ENCODE data around the gene OR1I1.

DNA sequence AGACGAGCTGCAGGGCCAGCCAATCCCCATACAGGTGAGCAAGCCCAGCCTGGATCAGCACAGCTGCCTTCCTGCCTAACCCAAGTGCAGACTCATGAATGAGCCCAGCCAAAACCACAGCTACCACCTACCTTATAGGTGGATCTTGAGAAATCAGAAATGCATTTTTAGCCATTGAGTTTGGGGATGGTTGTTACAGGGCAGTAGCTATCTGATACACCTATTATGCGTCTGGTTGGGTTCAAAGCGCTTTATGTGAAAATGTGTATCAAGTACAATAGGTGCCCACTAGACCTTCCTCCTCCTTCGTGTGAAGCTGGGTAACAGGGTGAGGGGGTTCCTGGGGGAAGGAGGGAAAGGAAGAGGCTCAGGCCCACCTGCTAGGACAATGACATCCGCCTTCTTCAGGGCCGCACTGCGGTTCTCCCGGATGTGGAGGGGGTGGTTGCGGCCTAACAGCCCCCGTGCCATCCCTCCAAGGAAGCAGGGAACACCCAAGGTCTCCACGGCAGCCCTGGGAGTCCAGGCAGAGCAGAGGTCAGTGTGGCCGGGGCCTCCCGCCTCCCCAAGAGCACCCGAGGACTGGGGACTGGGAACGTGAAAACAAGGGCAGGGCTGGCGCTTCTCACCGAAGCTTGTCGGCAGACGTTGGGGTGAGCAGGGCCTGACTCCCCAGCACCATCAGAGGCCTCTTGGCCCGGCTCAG, 36.9 kb downstream of the OR1I1 start:
- TF ChIP-seq MXI1 (conservative IDR thresholded peaks at IDR 0.05; ENCODE audit: poor library complexity, severe bottlenecking) (no peak), SMC3 (conservative IDR thresholded peaks at IDR 0.05; ENCODE audit: poor library complexity) (no peak), EZH2 (IDR thresholded peaks at IDR 0.05; ENCODE audit: borderline replicate concordance, insufficient read depth, low read length, poor library complexity, severe bottlenecking) (no peak), RAD21 (conservative IDR thresholded peaks at IDR 0.05) (no peak), POLR2AphosphoS5 (IDR thresholded peaks at IDR 0.05) (no peak), TAF1 (IDR thresholded peaks at IDR 0.05; ENCODE audit: low read depth) (no peak), EP300 (conservative IDR thresholded peaks at IDR 0.05; ENCODE audit: poor library complexity, severe bottlenecking) (no peak)
- TF ChIP-seq, protein P1, sequence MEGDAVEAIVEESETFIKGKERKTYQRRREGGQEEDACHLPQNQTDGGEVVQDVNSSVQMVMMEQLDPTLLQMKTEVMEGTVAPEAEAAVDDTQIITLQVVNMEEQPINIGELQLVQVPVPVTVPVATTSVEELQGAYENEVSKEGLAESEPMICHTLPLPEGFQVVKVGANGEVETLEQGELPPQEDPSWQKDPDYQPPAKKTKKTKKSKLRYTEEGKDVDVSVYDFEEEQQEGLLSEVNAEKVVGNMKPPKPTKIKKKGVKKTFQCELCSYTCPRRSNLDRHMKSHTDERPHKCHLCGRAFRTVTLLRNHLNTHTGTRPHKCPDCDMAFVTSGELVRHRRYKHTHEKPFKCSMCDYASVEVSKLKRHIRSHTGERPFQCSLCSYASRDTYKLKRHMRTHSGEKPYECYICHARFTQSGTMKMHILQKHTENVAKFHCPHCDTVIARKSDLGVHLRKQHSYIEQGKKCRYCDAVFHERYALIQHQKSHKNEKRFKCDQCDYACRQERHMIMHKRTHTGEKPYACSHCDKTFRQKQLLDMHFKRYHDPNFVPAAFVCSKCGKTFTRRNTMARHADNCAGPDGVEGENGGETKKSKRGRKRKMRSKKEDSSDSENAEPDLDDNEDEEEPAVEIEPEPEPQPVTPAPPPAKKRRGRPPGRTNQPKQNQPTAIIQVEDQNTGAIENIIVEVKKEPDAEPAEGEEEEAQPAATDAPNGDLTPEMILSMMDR (IDR thresholded peaks at IDR 0.05; ENCODE audit: poor library complexity, severe bottlenecking) = no peak
- TF ChIP-seq, protein P2, sequence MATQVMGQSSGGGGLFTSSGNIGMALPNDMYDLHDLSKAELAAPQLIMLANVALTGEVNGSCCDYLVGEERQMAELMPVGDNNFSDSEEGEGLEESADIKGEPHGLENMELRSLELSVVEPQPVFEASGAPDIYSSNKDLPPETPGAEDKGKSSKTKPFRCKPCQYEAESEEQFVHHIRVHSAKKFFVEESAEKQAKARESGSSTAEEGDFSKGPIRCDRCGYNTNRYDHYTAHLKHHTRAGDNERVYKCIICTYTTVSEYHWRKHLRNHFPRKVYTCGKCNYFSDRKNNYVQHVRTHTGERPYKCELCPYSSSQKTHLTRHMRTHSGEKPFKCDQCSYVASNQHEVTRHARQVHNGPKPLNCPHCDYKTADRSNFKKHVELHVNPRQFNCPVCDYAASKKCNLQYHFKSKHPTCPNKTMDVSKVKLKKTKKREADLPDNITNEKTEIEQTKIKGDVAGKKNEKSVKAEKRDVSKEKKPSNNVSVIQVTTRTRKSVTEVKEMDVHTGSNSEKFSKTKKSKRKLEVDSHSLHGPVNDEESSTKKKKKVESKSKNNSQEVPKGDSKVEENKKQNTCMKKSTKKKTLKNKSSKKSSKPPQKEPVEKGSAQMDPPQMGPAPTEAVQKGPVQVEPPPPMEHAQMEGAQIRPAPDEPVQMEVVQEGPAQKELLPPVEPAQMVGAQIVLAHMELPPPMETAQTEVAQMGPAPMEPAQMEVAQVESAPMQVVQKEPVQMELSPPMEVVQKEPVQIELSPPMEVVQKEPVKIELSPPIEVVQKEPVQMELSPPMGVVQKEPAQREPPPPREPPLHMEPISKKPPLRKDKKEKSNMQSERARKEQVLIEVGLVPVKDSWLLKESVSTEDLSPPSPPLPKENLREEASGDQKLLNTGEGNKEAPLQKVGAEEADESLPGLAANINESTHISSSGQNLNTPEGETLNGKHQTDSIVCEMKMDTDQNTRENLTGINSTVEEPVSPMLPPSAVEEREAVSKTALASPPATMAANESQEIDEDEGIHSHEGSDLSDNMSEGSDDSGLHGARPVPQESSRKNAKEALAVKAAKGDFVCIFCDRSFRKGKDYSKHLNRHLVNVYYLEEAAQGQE (IDR thresholded peaks at IDR 0.05; ENCODE audit: borderline replicate concordance) = no peak
